ENCODE results near the gene ANKHD1.
"Not testable (repeated sequence)": the region's sequence is repeated elsewhere in the genome, so short reads cannot be mapped to it uniquely, and the experiment has no call there.

The ANKHD1 gene

DNA sequence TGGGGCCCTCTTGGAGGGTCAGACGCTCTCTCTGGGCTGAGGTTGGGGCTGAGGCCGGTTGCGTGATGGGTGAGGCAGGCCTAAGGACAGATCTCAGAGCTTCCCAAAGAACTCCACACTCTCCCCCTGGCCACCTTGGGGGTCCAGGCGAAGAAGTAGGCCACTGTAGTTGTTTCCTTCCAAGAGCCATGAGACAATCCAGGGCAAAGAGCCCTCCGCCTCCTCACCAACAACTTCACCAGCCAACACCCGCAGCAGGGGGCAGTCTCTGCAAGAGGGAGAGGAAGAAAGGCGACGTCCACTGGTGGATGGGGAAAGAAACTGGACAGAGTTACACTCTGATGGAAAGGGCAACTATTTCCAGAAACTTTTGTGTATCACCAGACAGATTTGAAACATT lies 173.7 kb downstream of the ANKHD1 start:
- TF ChIP-seq CTCF (conservative IDR thresholded peaks at IDR 0.05): peak; percentile 26; the same call in 1 of the 2 replicates
- no peak overlapping the region for H3K27ac ChIP-seq

DNA sequence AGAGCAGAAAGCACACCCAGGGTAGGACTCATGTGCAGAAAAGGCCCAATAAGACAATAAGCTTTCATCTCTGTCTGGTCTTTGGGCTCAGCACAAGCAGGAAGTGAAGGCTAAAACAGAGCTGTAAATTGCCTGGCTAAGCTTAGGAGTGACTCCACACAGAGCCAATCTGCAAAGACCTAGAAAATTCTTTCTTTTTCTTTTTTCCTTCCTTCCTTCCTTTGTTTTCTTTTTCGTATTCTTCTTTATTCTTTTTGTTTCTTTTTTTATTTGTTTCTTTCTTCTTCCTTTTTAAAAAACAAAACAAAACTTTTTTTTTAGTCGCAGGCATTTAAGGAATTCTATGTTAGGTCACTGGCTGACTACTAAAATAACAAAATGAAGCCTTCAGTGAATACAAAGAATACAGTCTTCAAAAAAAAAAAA lies 175.2 kb downstream of the ANKHD1 start:
- no peak for TF ChIP-seq CTCF (conservative IDR thresholded peaks at IDR 0.05)
- H3K27ac ChIP-seq: no peak overlapping the region

DNA sequence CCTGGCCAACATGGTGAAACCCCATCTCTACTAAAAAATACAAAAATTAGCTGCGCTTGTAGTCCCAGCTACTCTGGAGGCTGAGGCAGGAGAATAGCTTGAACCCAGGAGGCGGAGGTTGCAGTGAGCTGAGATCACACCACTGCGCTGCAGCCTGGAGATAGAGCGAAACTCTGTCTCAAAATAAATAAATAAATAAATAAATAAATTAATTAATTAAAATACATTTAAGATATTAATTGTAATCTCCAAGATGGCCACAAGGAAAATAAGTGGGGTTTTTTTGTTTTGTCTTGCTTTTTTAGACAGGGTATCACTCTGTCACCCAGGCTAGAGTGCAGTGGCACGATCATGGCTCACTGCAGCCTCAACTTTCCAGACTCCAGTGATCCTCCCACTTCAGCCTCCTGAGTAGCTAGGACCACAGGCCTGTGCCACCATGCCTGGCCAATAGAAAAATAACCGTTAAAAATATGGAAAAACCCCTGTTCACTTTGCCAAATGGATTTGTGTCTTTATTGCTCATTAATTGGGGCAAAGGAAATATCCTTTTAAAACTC lies 177.6 kb downstream of the ANKHD1 start:
- H3K27ac ChIP-seq: not testable (repeated sequence)

GRCh38 chr5:140587495-140587894 lies 185.9 kb downstream of the ANKHD1 start:
- no peak for TF ChIP-seq CTCF (conservative IDR thresholded peaks at IDR 0.05)
- H3K27ac ChIP-seq: no peak overlapping the region

DNA sequence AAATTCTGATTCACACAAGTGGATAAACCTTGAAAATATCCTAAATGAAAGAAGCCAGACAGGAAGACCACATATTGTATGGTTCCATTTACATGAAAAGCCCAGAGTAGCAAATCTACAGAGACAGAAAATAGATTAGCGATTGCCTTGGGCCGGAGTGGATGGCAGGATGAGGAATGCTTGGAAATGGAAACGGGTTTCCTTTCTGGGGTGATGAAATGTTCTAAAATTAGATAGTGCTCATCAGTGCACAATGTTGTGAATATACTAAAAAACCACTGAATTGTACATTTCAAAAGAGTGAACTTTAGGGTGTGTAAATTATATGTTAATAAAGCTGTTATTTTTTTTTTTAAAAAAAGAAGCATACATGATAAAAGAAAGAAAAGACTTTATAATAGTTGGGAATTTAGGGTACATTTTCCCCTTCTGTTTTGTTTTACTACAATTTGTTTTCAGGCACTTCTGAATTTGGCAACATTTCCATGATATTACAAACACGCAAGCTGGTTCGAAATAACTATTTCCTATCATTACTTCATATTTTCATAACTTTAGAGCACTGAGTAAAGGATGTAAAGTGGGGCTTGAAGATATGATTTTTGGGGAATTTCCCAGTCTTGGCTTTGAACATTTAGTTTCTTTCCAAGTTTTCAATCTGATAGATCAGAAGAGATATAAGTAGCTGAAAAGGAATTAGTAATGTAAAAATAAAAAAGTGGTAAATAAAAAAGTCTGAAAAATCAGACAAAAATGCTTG lies 186.9 kb downstream of the ANKHD1 start:
- no peak overlapping the region for H3K27ac ChIP-seq
- TF ChIP-seq CTCF (conservative IDR thresholded peaks at IDR 0.05): no peak
